A549 treated with Hydrocortisone at 1 μM for 4 hours (cell line): ENCODE data around the gene SMARCA2. TPM values are rescaled to one million over a fixed set of nuclear protein-coding genes. Genes with fewer than 3 reads are reported as not detected.

Experiments used
- total RNA-seq: library from RNA; stranded (reverse); fragments of 200-300 nt; extraction: Qiagen RNA extraction; gene quantifications from 5 replicates; pipeline ENCODE4 v1.2.3, GENCODE V29; 2022

The SMARCA2 gene
- 20.5 to 37.1 TPM (median 23.0 TPM) in 5 replicates for total RNA-seq

DNA sequence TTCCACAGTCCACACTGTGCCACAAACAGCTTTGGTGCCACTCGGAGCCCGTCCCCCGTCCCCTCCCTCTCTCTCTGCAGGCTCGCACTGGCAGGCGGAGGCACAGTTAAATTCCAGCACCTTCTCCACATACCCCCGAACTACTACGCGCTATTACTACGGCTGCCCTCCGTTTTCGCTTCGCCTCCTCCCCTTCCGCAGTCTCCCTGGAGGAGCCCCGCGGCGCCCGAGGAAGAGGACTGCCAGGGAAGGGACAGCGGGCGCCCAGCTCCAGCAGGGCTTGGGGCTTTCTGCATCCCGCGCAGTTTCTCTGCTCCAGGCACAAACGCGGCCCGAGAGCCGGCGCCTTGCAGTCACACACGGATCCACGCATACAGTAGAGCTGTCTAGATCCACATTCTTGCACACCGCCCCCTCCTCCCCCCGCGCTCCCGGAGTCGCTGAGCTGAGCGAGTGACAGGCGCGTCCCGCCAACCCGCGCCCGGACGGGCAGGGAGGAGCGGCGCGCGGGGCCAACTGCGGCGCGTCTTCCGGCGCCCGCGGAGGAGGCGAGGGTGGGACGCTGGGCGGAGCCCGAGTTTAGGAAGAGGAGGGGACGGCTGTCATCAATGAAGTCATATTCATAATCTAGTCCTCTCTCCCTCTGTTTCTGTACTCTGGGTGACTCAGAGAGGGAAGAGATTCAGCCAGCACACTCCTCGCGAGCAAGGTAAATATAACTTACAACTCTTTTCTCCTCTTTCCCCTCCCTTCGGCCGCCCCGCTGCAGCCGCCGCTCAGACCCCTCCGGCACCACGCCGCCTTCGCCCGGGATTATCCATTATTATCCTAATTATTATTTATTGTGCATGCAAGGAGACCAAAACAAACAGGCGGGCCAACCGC is at the start of gene SMARCA2:
TSS of gene SMARCA2 (plus strand) at position 652 of the 885 bp plus-strand sequence. CDS start 13,676 bp downstream, outside the sequence.

